NCI-H146 treated with DMSO at 0.1 percent for 48 hours (cell line): ENCODE measurements around the gene IMMP2L.
"Not testable (repeated sequence)": the region's sequence is repeated elsewhere in the genome, so short reads cannot be mapped to it uniquely, and the experiment has no call there.

Experiments
- DNase-seq: peaks from one replicate; lab custom pipeline; 2025; ENCODE audit not compliant: unreplicated experiment; lab: John Stamatoyannopoulos, UW

Gene IMMP2L

GRCh38 chr7:111561904-111562732 lies at the start of gene IMMP2L:
Gene IMMP2L (minus strand): TSS chr7:111562492.
- peak; percentile 57 for DNase-seq

GRCh38 chr7:111609483-111610254 lies 47.4 kb upstream of the IMMP2L start:
- not testable (repeated sequence) for DNase-seq

- no peak for DNase-seq
These were observed 45.3 kb upstream of the IMMP2L start for GRCh38 chr7:111607621-111608020.

GRCh38 chr7:111605246-111605645 lies 43.0 kb upstream of the IMMP2L start:
- DNase-seq, result no peak

- DNase-seq, result no peak
These were observed 37.8 kb upstream of the IMMP2L start for GRCh38 chr7:111600091-111600490.

GRCh38 chr7:111595780-111596179 lies 33.5 kb upstream of the IMMP2L start:
- DNase-seq, result no peak

- DNase-seq, result no peak
These were observed 32.3 kb upstream of the IMMP2L start for GRCh38 chr7:111594602-111595001.

GRCh38 chr7:111593343-111593742 lies 31.1 kb upstream of the IMMP2L start:
- no peak for DNase-seq

GRCh38 chr7:111588065-111588433 lies 25.8 kb upstream of the IMMP2L start:
- no peak for DNase-seq

GRCh38 chr7:111587410-111588064 lies 25.2 kb upstream of the IMMP2L start:
- DNase-seq, result no peak

- DNase-seq, result no peak
These were observed 24.6 kb upstream of the IMMP2L start for GRCh38 chr7:111586711-111587409.

GRCh38 chr7:111581784-111582488 lies 19.6 kb upstream of the IMMP2L start:
- not testable (repeated sequence) for DNase-seq

- DNase-seq, result not testable (repeated sequence)
These were observed 18.9 kb upstream of the IMMP2L start for GRCh38 chr7:111581207-111581606.

- DNase-seq, result no peak
These were observed 16.5 kb upstream of the IMMP2L start for GRCh38 chr7:111578754-111579153.

- DNase-seq, result no peak
These were observed 9.4 kb upstream of the IMMP2L start for GRCh38 chr7:111571720-111572119.

GRCh38 chr7:111568870-111569462 lies 6.7 kb upstream of the IMMP2L start:
- no peak for DNase-seq

- DNase-seq, result no peak
These were observed 6.1 kb upstream of the IMMP2L start for GRCh38 chr7:111568419-111568818.

- DNase-seq, result no peak
These were observed 1.8 kb upstream of the IMMP2L start for GRCh38 chr7:111564078-111564477.

GRCh38 chr7:111561654-111561903 lies 713 bp downstream of the IMMP2L start:
- no peak for DNase-seq
